ENCODE measurements around the gene PRMT1.

DNA sequence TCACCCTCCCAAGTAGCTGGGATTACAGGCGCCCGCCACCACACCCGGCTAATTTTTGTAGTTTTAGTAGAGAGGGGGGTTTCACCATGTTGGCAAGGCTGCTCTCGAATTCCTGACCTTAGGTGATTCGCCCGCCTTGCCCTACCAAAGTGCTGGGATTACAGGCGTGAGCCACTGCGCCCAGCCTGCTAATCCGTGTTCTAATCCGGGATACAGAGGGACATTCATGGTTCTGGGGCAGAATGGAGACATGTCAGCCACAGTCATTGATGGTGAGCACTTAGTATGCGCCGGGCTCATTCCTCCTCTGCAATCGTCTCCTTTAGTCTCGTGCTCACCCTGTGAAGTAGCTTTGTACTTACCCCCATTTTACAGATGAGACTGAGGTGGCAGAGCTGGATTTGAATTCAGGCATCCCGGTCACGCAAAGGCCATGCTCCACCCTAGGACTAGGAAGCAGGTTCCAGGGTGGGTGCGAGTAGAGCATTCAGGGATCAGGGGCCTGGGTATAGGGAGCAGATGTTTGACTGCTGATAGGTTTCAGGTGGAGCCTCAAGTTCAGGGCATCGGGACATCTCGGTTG lies 45.4 kb upstream of the PRMT1 start:
- TF ChIP-seq POLR2A (IDR thresholded peaks at IDR 0.05) (no peak), POLR2AphosphoS5 (IDR thresholded peaks at IDR 0.05; ENCODE audit: insufficient read depth in 1 of 2, low read depth in 1 of 2) (no peak)
- TF ChIP-seq, protein P1, sequence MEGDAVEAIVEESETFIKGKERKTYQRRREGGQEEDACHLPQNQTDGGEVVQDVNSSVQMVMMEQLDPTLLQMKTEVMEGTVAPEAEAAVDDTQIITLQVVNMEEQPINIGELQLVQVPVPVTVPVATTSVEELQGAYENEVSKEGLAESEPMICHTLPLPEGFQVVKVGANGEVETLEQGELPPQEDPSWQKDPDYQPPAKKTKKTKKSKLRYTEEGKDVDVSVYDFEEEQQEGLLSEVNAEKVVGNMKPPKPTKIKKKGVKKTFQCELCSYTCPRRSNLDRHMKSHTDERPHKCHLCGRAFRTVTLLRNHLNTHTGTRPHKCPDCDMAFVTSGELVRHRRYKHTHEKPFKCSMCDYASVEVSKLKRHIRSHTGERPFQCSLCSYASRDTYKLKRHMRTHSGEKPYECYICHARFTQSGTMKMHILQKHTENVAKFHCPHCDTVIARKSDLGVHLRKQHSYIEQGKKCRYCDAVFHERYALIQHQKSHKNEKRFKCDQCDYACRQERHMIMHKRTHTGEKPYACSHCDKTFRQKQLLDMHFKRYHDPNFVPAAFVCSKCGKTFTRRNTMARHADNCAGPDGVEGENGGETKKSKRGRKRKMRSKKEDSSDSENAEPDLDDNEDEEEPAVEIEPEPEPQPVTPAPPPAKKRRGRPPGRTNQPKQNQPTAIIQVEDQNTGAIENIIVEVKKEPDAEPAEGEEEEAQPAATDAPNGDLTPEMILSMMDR (IDR thresholded peaks at IDR 0.05), result no peak
